Natural killer cell (primary cell): Measurements from ENCODE around the gene LMAN2. TPM values are rescaled to one million over a fixed set of nuclear protein-coding genes. Genes with fewer than 3 reads are reported as not detected.
A peak's percentile ranks its signal among the peaks of the same experiment; 100 is the strongest.

Experiments used
- ATAC-seq, 3 donors: fragments of 150-1000 bp in 2 of 3; fragments of 200-7000 bp in 1 of 3; cut with Tn5 transposase; 1 replicate in 1 of 3; 2 replicates in 2 of 3; pipeline ENCODE4 v1.10.0; 2021; ENCODE audit warnings: mild to moderate bottlenecking in 2 of 3, moderate library complexity in 2 of 3
- DNase-seq, 2 donors: peaks; one replicate each; pipeline versions ENCODE4 v3.0.0 to v3.0.0-alpha.2; 2013 to 2021; ENCODE audit warnings: mixed read lengths in 1 of 2
- H3K27ac ChIP-seq: one replicate; pipeline ENCODE4 v1.5.1; 2013; ENCODE audit warnings: mild to moderate bottlenecking, low read length
- H3K27me3 ChIP-seq: one replicate; pipeline ENCODE4 v1.6.1; 2013; ENCODE audit warnings: low read length; ENCODE audit not compliant: control insufficient read depth, insufficient read depth
- H3K36me3 ChIP-seq: one replicate; pipeline ENCODE4 v1.6.1; 2013; ENCODE audit warnings: low read length; ENCODE audit not compliant: control insufficient read depth, insufficient read depth
- H3K4me1 ChIP-seq: one replicate; pipeline ENCODE4 v1.6.1; 2013; ENCODE audit warnings: low read length; ENCODE audit not compliant: control insufficient read depth, insufficient read depth
- H3K4me3 ChIP-seq: one replicate; pipeline ENCODE4 v1.5.1; 2013; ENCODE audit warnings: low read length
- H3K9me3 ChIP-seq: one replicate; pipeline ENCODE4 v1.6.1; 2013; ENCODE audit warnings: low read length; ENCODE audit not compliant: control insufficient read depth, insufficient read depth
- H3K27ac Mint-ChIP-seq, 2 donors: one replicate each; pipeline ENCODE4 v1.8.0; 2022; ENCODE audit warnings: mild to moderate bottlenecking in 2 of 2, mixed read lengths in 2 of 2, moderate library complexity in 1 of 2
- H3K27me3 Mint-ChIP-seq, 2 donors: one replicate each; pipeline ENCODE4 v1.8.0; 2022; ENCODE audit warnings: low read depth in 2 of 2, mixed read lengths in 2 of 2
- H3K36me3 Mint-ChIP-seq: one replicate; pipeline ENCODE4 v1.8.0; 2022; ENCODE audit warnings: mixed read lengths
- H3K4me1 Mint-ChIP-seq, 2 donors: one replicate each; pipeline ENCODE4 v1.8.0; 2022; ENCODE audit warnings: mixed read lengths in 2 of 2
- H3K4me3 Mint-ChIP-seq: one replicate; pipeline ENCODE4 v1.8.0; 2022; ENCODE audit warnings: mild to moderate bottlenecking, moderate library complexity, mixed read lengths
- H3K9me3 Mint-ChIP-seq, 2 donors: one replicate each; pipeline ENCODE4 v1.8.0; 2022; ENCODE audit warnings: mixed read lengths in 2 of 2
- WGBS: methylation state at CpG from one replicate; pipeline ENCODE4 v1.1.7; 2013; ENCODE audit warnings: missing lambda C conversion rate; ENCODE audit not compliant: insufficient coverage; 5-methylcytosine and 5-hydroxymethylcytosine counted together
- intact Hi-C: fragments of 100-400 bp; cut with micrococcal nuclease; formaldehyde crosslinking; loops from one replicate; pipeline ENCODE4 v1.14.2; 2022
- total RNA-seq, 4 donors: library from RNA; stranded (reverse); fragments of 120-200 nt in 1 of 4; gene quantifications; one replicate each; pipeline versions ENCODE4 v1.2.3 to v1.2.4, GENCODE V29; 2013 to 2022
- TF ChIP-seq, protein P1 (sequence below): fragments of 200-600 bp; IDR thresholded peaks from one replicate; pipeline ENCODE4 v1.8.0; 2022; ENCODE audit warnings: antibody characterized with exemption

LMAN2 gene
- total RNA-seq, 3 donors from 2014 or later (not counting 1 experiment from before 2014, with no cell fraction given): 112 to 124 (median 114) TPM

DNA sequence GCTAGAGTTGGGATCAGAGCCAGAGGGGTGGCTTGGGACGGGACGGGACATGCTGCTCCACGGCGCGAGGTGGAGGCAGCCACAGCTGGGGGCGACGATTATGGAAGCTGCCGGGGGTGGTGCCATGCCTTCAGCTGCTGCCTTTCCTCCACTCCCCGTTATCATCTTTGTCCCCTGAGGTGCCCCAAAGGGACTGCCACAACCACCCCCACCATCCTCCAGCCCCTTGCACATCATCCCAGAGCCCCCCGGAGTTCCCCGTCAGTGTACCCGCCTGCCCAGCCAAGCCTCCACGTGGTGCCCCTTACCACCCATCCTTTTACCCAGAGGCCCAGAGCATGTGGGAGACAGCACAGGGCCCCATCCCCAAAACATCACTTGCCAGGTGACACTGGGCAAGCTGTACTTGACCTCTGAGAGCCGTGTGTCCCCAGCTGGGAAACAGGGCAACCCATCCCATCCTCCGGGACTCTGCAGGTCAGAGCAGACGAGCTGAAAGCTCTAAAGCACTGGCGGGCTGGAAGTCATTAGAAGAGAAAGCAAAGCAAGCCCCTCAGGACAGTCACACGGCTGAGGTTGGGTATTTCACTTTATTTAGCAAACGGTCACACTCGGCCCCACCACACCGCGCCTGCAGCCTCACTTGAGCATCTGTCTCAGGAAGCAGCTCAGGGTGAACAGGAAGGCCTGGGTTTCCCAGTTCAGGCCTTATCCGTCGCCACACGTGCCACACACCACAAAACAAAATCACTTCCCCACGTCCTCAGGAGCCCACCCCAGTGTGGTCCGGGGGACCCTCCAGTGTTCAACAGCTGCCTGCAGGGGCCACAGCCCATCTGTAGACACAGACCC is 20.3 kb downstream of the LMAN2 start:
- Mint-ChIP-seq H3K27ac (peak overlapping the region; percentile 76 to 90), H3K36me3 (no peaks in the 10 kb centered on the region)

DNA sequence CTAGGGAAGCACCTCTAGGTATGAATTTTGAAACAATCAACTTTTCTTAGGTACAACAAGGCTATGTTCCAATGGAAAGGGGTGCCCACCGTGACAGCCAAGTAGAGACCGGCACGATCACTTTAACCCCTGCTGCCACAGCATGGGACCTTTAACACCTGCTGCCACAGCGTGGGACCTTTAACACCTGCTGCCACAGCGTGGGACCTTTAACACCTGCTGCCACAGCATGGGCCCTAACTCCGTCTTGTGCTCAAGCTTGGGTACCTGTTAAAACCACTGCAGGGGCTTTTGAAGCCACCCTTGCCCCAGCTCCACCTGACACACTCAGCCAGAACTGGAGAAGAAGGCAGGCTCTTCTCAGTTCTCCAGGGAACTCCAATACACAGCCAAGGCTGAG is 21.6 kb downstream of the LMAN2 start:
- Mint-ChIP-seq H3K27me3 (no peaks in the 10 kb centered on the region), H3K36me3 (no peaks in the 10 kb centered on the region), H3K4me3 (peak overlapping the region; percentile 35), H3K9me3 (no peaks in the 10 kb centered on the region), H3K27ac (peak overlapping the region; percentile 76 to 90), H3K4me1 (peaks cover 40 to 74% of the 10 kb centered on the region in 2 donors)
- Histone ChIP-seq H3K4me3 (no peak overlapping the region), H3K9me3 (no peaks in the 10 kb centered on the region), H3K36me3 (peaks cover 34% of the 10 kb centered on the region), H3K4me1 (peaks cover 80% of the 10 kb centered on the region), H3K27me3 (no peaks in the 10 kb centered on the region), H3K27ac (no peak overlapping the region)
- WGBS: 52% methylated on average over 6 of the region's 6 CpGs
- DNase-seq (no peak), ATAC-seq (no peak)
- intact Hi-C loops: loop anchor here (5.0 kb wide), 1 partner anchor 32 kb away; no protein-coding TSS in a partner anchor
- TF ChIP-seq, protein P1, sequence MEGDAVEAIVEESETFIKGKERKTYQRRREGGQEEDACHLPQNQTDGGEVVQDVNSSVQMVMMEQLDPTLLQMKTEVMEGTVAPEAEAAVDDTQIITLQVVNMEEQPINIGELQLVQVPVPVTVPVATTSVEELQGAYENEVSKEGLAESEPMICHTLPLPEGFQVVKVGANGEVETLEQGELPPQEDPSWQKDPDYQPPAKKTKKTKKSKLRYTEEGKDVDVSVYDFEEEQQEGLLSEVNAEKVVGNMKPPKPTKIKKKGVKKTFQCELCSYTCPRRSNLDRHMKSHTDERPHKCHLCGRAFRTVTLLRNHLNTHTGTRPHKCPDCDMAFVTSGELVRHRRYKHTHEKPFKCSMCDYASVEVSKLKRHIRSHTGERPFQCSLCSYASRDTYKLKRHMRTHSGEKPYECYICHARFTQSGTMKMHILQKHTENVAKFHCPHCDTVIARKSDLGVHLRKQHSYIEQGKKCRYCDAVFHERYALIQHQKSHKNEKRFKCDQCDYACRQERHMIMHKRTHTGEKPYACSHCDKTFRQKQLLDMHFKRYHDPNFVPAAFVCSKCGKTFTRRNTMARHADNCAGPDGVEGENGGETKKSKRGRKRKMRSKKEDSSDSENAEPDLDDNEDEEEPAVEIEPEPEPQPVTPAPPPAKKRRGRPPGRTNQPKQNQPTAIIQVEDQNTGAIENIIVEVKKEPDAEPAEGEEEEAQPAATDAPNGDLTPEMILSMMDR: no peak

More for the DNA sequence above, 20.3 kb downstream of the LMAN2 start:
- H3K27ac ChIP-seq: peak overlapping the region; percentile 58
- DNase-seq: peak in 1 of 2 donors; percentile 47
- TF ChIP-seq, protein P1: no peak
- Mint-ChIP-seq H3K4me1 (peaks cover 40 to 74% of the 10 kb centered on the region in 2 donors), H3K27me3 (no peaks in the 10 kb centered on the region), H3K4me3 (peak overlapping the region; percentile 63), H3K9me3 (no peaks in the 10 kb centered on the region)
- WGBS: 42% methylated on average over 27 of the region's 27 CpGs
- H3K4me1 ChIP-seq: peaks cover 91% of the 10 kb centered on the region
- no peak overlapping the region for H3K4me3 ChIP-seq
- peaks cover 45% of the 10 kb centered on the region for H3K36me3 ChIP-seq
- intact Hi-C loops: no loop called here
- H3K9me3 ChIP-seq: no peaks in the 10 kb centered on the region
- H3K27me3 ChIP-seq: no peaks in the 10 kb centered on the region
- ATAC-seq: peak; percentile 30 to 58 (median 52)

DNA sequence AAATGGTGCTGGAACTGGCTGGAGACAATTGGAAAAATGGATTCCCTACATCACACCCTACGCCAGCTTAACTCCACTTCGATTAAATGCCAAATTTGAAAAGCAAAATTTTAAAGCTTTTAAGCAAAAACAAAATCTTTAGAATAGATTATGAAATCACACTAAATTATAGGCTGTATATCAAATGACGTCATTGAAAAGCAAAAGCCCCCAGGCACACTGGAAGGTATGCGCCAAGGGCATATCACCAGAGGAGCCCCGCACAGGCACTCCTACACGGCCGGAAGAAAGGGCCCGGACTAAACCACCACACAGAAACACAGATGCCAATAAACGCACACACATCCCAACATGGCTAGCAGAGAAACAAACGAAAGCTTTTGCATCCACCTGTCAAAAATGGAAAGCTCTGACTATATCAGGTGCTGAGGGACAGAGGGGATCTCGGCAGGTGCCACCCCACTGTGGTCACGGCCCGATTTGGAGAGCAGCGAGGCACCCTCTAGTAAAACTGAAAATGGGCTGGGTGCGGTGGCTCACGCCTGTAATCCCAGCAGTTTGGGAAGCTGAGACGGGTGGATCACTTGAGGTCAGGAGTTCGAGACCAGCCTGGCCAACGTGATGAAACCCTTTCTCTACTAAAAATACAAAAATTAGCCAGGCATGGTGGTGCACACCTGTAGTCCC is 22.8 kb downstream of the LMAN2 start:
- Mint-ChIP-seq H3K9me3 (no peaks in the 10 kb centered on the region), H3K4me1 (peaks cover 45 to 69% of the 10 kb centered on the region in 2 donors), H3K27me3 (no peaks in the 10 kb centered on the region), H3K27ac (peak overlapping the region; percentile 94 to 99), H3K4me3 (peak overlapping the region; percentile 85), H3K36me3 (no peaks in the 10 kb centered on the region)
- H3K4me1 ChIP-seq: peaks cover 69% of the 10 kb centered on the region
- peak overlapping the region; percentile 89 for H3K27ac ChIP-seq
- TF ChIP-seq, protein P1: no peak
- WGBS: 84% methylated on average over 19 of the region's 19 CpGs
- intact Hi-C loops: loop anchor here (5.0 kb wide), 1 partner anchor 34 kb away; no protein-coding TSS in a partner anchor
- ATAC-seq (no peak), DNase-seq (no peak)
- H3K4me3 ChIP-seq: no peak overlapping the region
- H3K9me3 ChIP-seq: no peaks in the 10 kb centered on the region
- no peaks in the 10 kb centered on the region for H3K27me3 ChIP-seq
- peaks cover 22% of the 10 kb centered on the region for H3K36me3 ChIP-seq
